Mesothelial cell of epicardium (in vitro differentiated cells): Measurements from ENCODE around the gene SLC6A8. TPM values are rescaled to one million over a fixed set of nuclear protein-coding genes. Genes with fewer than 3 reads are reported as not detected.

ENCODE experiments used
- DNase-seq, 2 experiments: peaks; one replicate each; pipeline ENCODE4 v3.0.0; 2021; ENCODE audit warnings: low spot score in 2 of 2; ENCODE audit not compliant: unreplicated experiment in 2 of 2
- H3K27ac Mint-ChIP-seq: 2 replicates; pipeline ENCODE4 v1.8.0; 2021; ENCODE audit warnings: mixed read lengths
- H3K27me3 Mint-ChIP-seq: 2 replicates; pipeline ENCODE4 v1.8.0; 2021; ENCODE audit warnings: low read depth, mixed read lengths
- H3K36me3 Mint-ChIP-seq: 2 replicates; pipeline ENCODE4 v1.8.0; 2021; ENCODE audit warnings: mixed read lengths
- H3K4me1 Mint-ChIP-seq: 2 replicates; pipeline ENCODE4 v1.8.0; 2021; ENCODE audit warnings: mixed read lengths
- H3K4me3 Mint-ChIP-seq: 2 replicates; pipeline ENCODE4 v1.8.0; 2021; ENCODE audit warnings: mild to moderate bottlenecking, moderate library complexity, mixed read lengths
- H3K9me3 Mint-ChIP-seq: 2 replicates; pipeline ENCODE4 v1.8.0; 2021; ENCODE audit warnings: mixed read lengths
- total RNA-seq: library from RNA; stranded (reverse); gene quantifications from 3 replicates; pipeline ENCODE4 v1.2.1, GENCODE V29; 2021
- TF ChIP-seq, protein P1 (sequence below): fragments of 200-600 bp; sonication (generic); IDR thresholded peaks from one replicate; pipeline ENCODE4 v1.5.0; 2021; ENCODE audit warnings: antibody characterized with exemption; ENCODE audit not compliant: unreplicated experiment

Gene SLC6A8
- total RNA-seq, 1 donor from 2014 or later = 65.6 TPM

GRCh38 chrX:153643431-153644351 lies 44.0 kb upstream of the SLC6A8 start:
- TF ChIP-seq, protein P1, sequence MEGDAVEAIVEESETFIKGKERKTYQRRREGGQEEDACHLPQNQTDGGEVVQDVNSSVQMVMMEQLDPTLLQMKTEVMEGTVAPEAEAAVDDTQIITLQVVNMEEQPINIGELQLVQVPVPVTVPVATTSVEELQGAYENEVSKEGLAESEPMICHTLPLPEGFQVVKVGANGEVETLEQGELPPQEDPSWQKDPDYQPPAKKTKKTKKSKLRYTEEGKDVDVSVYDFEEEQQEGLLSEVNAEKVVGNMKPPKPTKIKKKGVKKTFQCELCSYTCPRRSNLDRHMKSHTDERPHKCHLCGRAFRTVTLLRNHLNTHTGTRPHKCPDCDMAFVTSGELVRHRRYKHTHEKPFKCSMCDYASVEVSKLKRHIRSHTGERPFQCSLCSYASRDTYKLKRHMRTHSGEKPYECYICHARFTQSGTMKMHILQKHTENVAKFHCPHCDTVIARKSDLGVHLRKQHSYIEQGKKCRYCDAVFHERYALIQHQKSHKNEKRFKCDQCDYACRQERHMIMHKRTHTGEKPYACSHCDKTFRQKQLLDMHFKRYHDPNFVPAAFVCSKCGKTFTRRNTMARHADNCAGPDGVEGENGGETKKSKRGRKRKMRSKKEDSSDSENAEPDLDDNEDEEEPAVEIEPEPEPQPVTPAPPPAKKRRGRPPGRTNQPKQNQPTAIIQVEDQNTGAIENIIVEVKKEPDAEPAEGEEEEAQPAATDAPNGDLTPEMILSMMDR = peak; percentile 16
- peaks cover 66% of the 10 kb centered on the region for H3K27me3 Mint-ChIP-seq
- no peaks in the 10 kb centered on the region for H3K36me3 Mint-ChIP-seq
- peaks cover 3% of the 10 kb centered on the region for H3K9me3 Mint-ChIP-seq
- no peak for DNase-seq
- H3K4me3 Mint-ChIP-seq = peak overlapping the region; percentile 54
- no peak overlapping the region for H3K27ac Mint-ChIP-seq
- H3K4me1 Mint-ChIP-seq = peaks cover 11% of the 10 kb centered on the region

- H3K27me3 Mint-ChIP-seq = peaks cover 69% of the 10 kb centered on the region
- H3K4me1 Mint-ChIP-seq = peaks cover 9% of the 10 kb centered on the region
- TF ChIP-seq, protein P1 = no peak
- peak overlapping the region; percentile 48 for H3K4me3 Mint-ChIP-seq
- H3K36me3 Mint-ChIP-seq = no peaks in the 10 kb centered on the region
- no peak for DNase-seq
- H3K27ac Mint-ChIP-seq = no peak overlapping the region
- peaks cover 3% of the 10 kb centered on the region for H3K9me3 Mint-ChIP-seq
These were observed 43.2 kb upstream of the SLC6A8 start for GRCh38 chrX:153644356-153645125.

DNA sequence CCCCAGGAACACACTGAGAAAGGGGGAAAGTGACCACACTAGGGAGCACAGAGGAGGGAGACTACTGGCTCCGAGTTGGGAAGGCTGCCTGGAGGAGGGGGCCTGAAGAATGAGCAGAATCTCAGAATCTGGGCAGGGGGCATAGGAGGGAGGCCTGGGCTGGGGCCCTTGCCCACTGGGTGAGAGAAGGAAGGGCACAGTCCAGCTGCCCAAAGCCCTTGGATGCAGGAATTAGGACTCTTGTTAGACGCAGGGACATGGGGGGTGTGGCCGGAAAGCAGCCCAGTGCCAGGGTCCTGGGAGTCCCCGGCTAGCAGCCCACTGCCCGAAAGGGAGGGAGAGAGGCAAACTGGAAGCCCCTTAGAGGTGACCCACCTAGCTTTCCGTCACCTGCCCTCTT lies 42.6 kb upstream of the SLC6A8 start:
- DNase-seq = peak in 1 of 2 experiments; percentile 31
- H3K27ac Mint-ChIP-seq = no peak overlapping the region

GRCh38 chrX:153645921-153646488 lies 41.7 kb upstream of the SLC6A8 start:
- Mint-ChIP-seq H3K27ac (no peak overlapping the region), H3K36me3 (no peaks in the 10 kb centered on the region), H3K4me1 (peaks cover 7% of the 10 kb centered on the region), H3K27me3 (peaks cover 61% of the 10 kb centered on the region), H3K4me3 (no peak overlapping the region), H3K9me3 (peaks cover 3% of the 10 kb centered on the region)
- DNase-seq = no peak
- TF ChIP-seq, protein P1 = no peak

More for the DNA sequence above, 42.6 kb upstream of the SLC6A8 start:
- Mint-ChIP-seq H3K9me3 (peaks cover 3% of the 10 kb centered on the region), H3K4me1 (peaks cover 9% of the 10 kb centered on the region), H3K4me3 (no peak overlapping the region), H3K36me3 (no peaks in the 10 kb centered on the region), H3K27me3 (peaks cover 68% of the 10 kb centered on the region)
- TF ChIP-seq, protein P1 = no peak

DNA sequence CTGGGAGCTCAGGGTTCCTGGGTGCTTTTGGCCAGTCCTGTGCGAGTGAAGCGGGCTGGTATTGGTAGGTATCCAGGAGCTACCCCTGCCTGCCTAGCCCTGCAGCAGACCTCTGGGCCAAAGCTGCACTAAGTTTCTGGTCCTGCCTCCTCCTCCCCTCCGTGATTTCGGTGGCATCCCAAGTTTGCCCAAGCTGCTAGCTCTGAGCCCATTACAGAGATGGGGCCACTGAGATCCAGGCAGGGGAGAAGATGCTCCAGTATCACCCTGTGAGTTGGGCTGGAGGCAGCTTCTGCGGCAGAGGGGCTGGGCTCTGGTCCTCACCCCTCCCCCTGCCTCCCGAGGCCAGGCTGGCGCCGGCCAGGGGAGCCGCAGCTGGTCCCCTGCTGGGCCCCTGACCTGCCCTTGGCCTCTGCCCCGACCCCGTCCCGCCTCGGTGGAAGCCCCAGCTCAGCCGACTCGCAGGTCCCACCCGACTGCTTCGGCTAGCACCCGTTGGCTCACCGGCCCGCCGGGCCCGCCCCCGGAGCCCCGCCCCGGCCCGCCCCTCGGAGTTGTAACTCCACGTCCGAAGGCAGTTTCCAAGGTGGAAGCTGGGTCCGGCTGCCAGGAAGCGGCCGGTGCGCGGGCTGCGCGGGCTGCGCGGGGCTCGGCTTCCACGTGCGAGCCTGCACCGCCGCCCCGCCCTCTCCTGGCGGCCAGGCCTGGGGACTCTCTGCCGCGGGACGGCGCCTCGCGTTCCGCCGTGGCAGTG lies 40.9 kb upstream of the SLC6A8 start, which contains the start of gene DUSP9:
DUSP9 (plus strand) TSS at position 584 of the 754 bp plus-strand sequence. CDS start 751 bp downstream, outside the sequence.
- Mint-ChIP-seq H3K27ac (no peak within 1 kb of the TSS), H3K9me3 (no peaks in the 10 kb centered on the region), H3K4me1 (peaks cover 4% of the 10 kb centered on the region), H3K36me3 (no peaks in the 10 kb centered on the region), H3K4me3 (peak within 1 kb of the TSS; percentile 24), H3K27me3 (peaks cover 55% of the 10 kb centered on the region)
- peak in 1 of 2 experiments; percentile 42 for DNase-seq
- TF ChIP-seq, protein P1 = no peak
